ENCODE data around the gene AXIN1. TPM values are rescaled to one million over a fixed set of nuclear protein-coding genes. Genes with fewer than 3 reads are reported as not detected.

Gene AXIN1
- total RNA-seq, 1 experiment from 2014 or later: 26.9 TPM

DNA sequence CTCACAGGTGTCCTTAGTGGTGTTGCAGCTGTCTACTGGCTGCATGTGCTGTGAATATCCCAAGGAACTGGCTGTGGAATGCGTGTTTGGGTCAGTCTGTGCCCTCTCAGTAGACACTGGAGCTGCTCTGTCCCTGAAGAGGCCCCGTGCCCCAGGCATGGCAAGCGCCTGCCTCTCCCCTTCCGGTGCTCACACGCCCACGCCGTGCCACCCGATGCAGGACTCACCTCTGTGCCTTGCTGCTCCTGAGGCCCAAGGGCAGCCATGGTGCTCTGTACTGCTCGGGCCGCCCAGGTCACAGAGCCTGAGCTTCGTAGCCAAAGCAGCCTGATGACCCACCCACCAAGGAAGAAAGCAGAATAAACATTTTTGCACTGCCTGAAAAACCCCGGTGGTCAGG, 86.8 kb downstream of the AXIN1 start:
- H3K36me3 ChIP-seq (ENCODE audit: low read depth, low read length): no peaks in the 10 kb centered on the region
- TF ChIP-seq, protein P1, sequence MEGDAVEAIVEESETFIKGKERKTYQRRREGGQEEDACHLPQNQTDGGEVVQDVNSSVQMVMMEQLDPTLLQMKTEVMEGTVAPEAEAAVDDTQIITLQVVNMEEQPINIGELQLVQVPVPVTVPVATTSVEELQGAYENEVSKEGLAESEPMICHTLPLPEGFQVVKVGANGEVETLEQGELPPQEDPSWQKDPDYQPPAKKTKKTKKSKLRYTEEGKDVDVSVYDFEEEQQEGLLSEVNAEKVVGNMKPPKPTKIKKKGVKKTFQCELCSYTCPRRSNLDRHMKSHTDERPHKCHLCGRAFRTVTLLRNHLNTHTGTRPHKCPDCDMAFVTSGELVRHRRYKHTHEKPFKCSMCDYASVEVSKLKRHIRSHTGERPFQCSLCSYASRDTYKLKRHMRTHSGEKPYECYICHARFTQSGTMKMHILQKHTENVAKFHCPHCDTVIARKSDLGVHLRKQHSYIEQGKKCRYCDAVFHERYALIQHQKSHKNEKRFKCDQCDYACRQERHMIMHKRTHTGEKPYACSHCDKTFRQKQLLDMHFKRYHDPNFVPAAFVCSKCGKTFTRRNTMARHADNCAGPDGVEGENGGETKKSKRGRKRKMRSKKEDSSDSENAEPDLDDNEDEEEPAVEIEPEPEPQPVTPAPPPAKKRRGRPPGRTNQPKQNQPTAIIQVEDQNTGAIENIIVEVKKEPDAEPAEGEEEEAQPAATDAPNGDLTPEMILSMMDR (conservative IDR thresholded peaks at IDR 0.05; ENCODE audit: low read depth, low read length): no peak
- no peak for TF ChIP-seq EZH2 (IDR thresholded peaks at IDR 0.05; ENCODE audit: low read length, unreplicated experiment)
- TF ChIP-seq EZH2phosphoT487 (IDR thresholded peaks at IDR 0.05; ENCODE audit: borderline replicate concordance, low read length): no peak
- no peaks in the 10 kb centered on the region for H3K4me1 ChIP-seq (ENCODE audit: insufficient read depth, low read length)
- H3K27ac ChIP-seq (ENCODE audit: low read length): no peak overlapping the region
- H4K20me1 ChIP-seq (ENCODE audit: low read length): no peaks in the 10 kb centered on the region
- BruUV-seq (replicated peaks): TSS peak; percentile 38
- ATAC-seq (no peak), DNase-seq (no peak)
- H3K4me2 ChIP-seq (ENCODE audit: low read length): no peak overlapping the region
- H3F3A ChIP-seq (ENCODE audit: low read length, unreplicated experiment): no peaks in the 10 kb centered on the region
- H3K4me3 ChIP-seq (ENCODE audit: low read length): no peak overlapping the region
- H3K9me2 ChIP-seq (replicated peaks; ENCODE audit: low read length): no peaks in the 10 kb centered on the region
- no peak overlapping the region for H3K9ac ChIP-seq (ENCODE audit: low read length)
- ChIA-PET POLR2A (ENCODE audit: unreplicated experiment) (no interaction called here), CTCF (no interaction called here)
- intact Hi-C loops (cut with micrococcal nuclease): no loop called here
- no peaks in the 10 kb centered on the region for H3K9me3 ChIP-seq (ENCODE audit: low read length)
- no peak overlapping the region for H2AFZ ChIP-seq (ENCODE audit: low read length)
- H3K27me3 ChIP-seq (ENCODE audit: low read length): no peaks in the 10 kb centered on the region
- H3K79me2 ChIP-seq (ENCODE audit: low read length): no peaks in the 10 kb centered on the region

DNA sequence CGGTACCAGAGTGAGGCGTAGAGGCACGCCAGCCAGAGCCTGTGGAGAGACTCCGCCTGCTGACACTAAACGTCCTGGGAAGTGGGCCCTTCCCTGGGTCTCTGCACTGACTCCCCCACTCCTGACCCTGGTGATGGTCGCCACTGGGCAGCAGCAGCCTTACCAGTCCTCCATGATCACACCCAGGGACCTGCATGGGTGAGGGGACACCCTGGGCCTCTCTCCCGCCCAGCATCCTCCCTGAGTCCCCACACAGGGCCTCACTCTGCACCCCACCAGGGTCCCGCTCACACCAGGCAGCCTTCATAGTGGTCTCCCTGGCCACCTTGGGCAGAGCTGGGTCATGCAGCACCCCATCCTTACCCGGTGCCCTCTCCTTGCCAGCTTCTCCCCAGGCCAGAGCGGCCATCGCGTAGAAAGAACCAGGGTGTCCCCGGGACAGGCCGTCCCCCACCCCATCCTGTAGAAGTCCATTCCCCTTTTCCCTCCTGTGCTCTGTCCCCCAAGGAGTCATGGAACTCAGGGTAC, 87.5 kb downstream of the AXIN1 start:
- ChIA-PET POLR2A (ENCODE audit: unreplicated experiment) (no interaction called here), CTCF (no interaction called here)
- no TSS peak for BruUV-seq (replicated peaks)

GRCh38 chr16:264440-264951, 88.0 kb downstream of the AXIN1 start:
- intact Hi-C loops (cut with micrococcal nuclease): no loop called here
- Histone ChIP-seq H3K27me3 (ENCODE audit: low read length) (no peaks in the 10 kb centered on the region), H3K4me3 (ENCODE audit: low read length) (no peak overlapping the region), H3K79me2 (ENCODE audit: low read length) (no peaks in the 10 kb centered on the region), H3K4me2 (ENCODE audit: low read length) (no peak overlapping the region), H3K27ac (ENCODE audit: low read length) (no peak overlapping the region), H2AFZ (ENCODE audit: low read length) (no peak overlapping the region), H3K9me3 (ENCODE audit: low read length) (no peaks in the 10 kb centered on the region), H3K9me2 (replicated peaks; ENCODE audit: low read length) (no peaks in the 10 kb centered on the region), H4K20me1 (ENCODE audit: low read length) (no peaks in the 10 kb centered on the region), H3K36me3 (ENCODE audit: low read depth, low read length) (no peaks in the 10 kb centered on the region), H3K4me1 (ENCODE audit: insufficient read depth, low read length) (no peaks in the 10 kb centered on the region), H3F3A (ENCODE audit: low read length, unreplicated experiment) (no peaks in the 10 kb centered on the region), H3K9ac (ENCODE audit: low read length) (no peak overlapping the region)
- POLR2A ChIA-PET (ENCODE audit: unreplicated experiment): no interaction called here
- TF ChIP-seq EZH2phosphoT487 (IDR thresholded peaks at IDR 0.05; ENCODE audit: borderline replicate concordance, low read length) (no peak), EZH2 (IDR thresholded peaks at IDR 0.05; ENCODE audit: low read length, unreplicated experiment) (no peak)
- TF ChIP-seq, protein P1 (conservative IDR thresholded peaks at IDR 0.05; ENCODE audit: low read depth, low read length): no peak
- no peak for ATAC-seq
- DNase-seq: no peak
- CTCF ChIA-PET: no interaction called here
- BruUV-seq (replicated peaks): no TSS peak

More for the DNA sequence above, 87.5 kb downstream of the AXIN1 start:
- no peaks in the 10 kb centered on the region for H3F3A ChIP-seq (ENCODE audit: low read length, unreplicated experiment)
- H3K79me2 ChIP-seq (ENCODE audit: low read length): no peaks in the 10 kb centered on the region
- ATAC-seq (no peak), DNase-seq (no peak)
- H4K20me1 ChIP-seq (ENCODE audit: low read length): no peaks in the 10 kb centered on the region
- H3K4me1 ChIP-seq (ENCODE audit: insufficient read depth, low read length): no peaks in the 10 kb centered on the region
- H3K9me2 ChIP-seq (replicated peaks; ENCODE audit: low read length): no peaks in the 10 kb centered on the region
- H3K27ac ChIP-seq (ENCODE audit: low read length): no peak overlapping the region
- no peaks in the 10 kb centered on the region for H3K27me3 ChIP-seq (ENCODE audit: low read length)
- no peaks in the 10 kb centered on the region for H3K36me3 ChIP-seq (ENCODE audit: low read depth, low read length)
- no peaks in the 10 kb centered on the region for H3K9me3 ChIP-seq (ENCODE audit: low read length)
- no peak overlapping the region for H3K9ac ChIP-seq (ENCODE audit: low read length)
- TF ChIP-seq EZH2 (IDR thresholded peaks at IDR 0.05; ENCODE audit: low read length, unreplicated experiment): no peak
- TF ChIP-seq, protein P1 (conservative IDR thresholded peaks at IDR 0.05; ENCODE audit: low read depth, low read length): no peak
- no peak for TF ChIP-seq EZH2phosphoT487 (IDR thresholded peaks at IDR 0.05; ENCODE audit: borderline replicate concordance, low read length)
- intact Hi-C loops (cut with micrococcal nuclease): no loop called here
- H3K4me3 ChIP-seq (ENCODE audit: low read length): no peak overlapping the region
- H2AFZ ChIP-seq (ENCODE audit: low read length): no peak overlapping the region
- no peak overlapping the region for H3K4me2 ChIP-seq (ENCODE audit: low read length)

Measured in PC-3 (cell line).